GM12878 (cell line): ENCODE results near the gene GUCY2F. TPM values are rescaled to one million over a fixed set of nuclear protein-coding genes. Genes with fewer than 3 reads are reported as not detected.

Source experiments
- ATAC-seq: fragments of 200-7000 bp; cut with Tn5 transposase; 3 replicates; pipeline ENCODE4 v1.9.1; 2020; ENCODE audit warnings: mild to moderate bottlenecking, moderate library complexity
- BruUV-seq: library from RNA; stranded (reverse); fragments of 400-500 nt; replicated peaks from 2 replicates; lab custom pipeline; 2021; lab: Mats Ljungman, UMichigan
- CTCF ChIA-PET: fragments of 300-600 bp; sonication (Branson Sonifier 250); formaldehyde crosslinking; extraction: SDS; loops from one replicate; lab custom pipeline; 2021; ENCODE audit warnings: inconsistent platforms; lab: Yijun Ruan, JAX
- POLR2A ChIA-PET: fragments of 350-600 bp; formaldehyde crosslinking; extraction: SDS; loops from one replicate; lab custom pipeline; 2021; ENCODE audit warnings: inconsistent platforms; lab: Charles Lee
- RAD21 ChIA-PET: fragments of 300-600 bp; sonication (Branson Sonifier 250); formaldehyde crosslinking; loops from one replicate; lab custom pipeline; 2023; ENCODE audit warnings: antibody characterized with exemption; ENCODE audit not compliant: unreplicated experiment; lab: Charles Lee
- SMC1A ChIA-PET: fragments of 300-600 bp; sonication (Branson Sonifier 250); formaldehyde crosslinking; loops from one replicate; lab custom pipeline; 2023; ENCODE audit not compliant: unreplicated experiment, uncharacterized antibody; lab: Charles Lee
- DNase-seq: peaks from one replicate; pipeline ENCODE4 v3.0.0-alpha.2; 2011; ENCODE audit warnings: low read depth, low spot score
- FAIRE-seq: peaks from 3 replicates; lab custom pipeline; 2011; peaks lifted over from hg19 to GRCh38; lab: Jason Lieb, UNC
- H2AFZ ChIP-seq: 2 replicates; pipeline ENCODE4 v1.6.0; 2011; ENCODE audit warnings: low read depth, low read length, control low read depth; ENCODE audit not compliant: control insufficient read depth
- H3K27ac ChIP-seq: 2 replicates; pipeline ENCODE4 v1.5.1; 2011; ENCODE audit warnings: control low read depth; ENCODE audit not compliant: control insufficient read depth, insufficient read depth
- H3K27me3 ChIP-seq, 2 experiments: replicated peaks in 1 of 2; 2 replicates each; pipeline versions ENCODE4 v1.6.0 to v1.6.1; 2011; ENCODE audit warnings: low read length in 1 of 2; ENCODE audit not compliant: control insufficient read depth in 2 of 2, insufficient read depth in 2 of 2
- H3K36me3 ChIP-seq, 2 experiments: 2 replicates each; pipeline ENCODE4 v1.5.1; 2011; ENCODE audit warnings: low read length in 1 of 2; ENCODE audit not compliant: control insufficient read depth in 2 of 2, insufficient read depth in 2 of 2
- H3K4me1 ChIP-seq: 2 replicates; pipeline ENCODE4 v1.6.1; 2011; ENCODE audit warnings: mild to moderate bottlenecking, low read length, moderate library complexity, mixed read lengths; ENCODE audit not compliant: control insufficient read depth, insufficient read depth
- H3K4me2 ChIP-seq: 2 replicates; pipeline ENCODE4 v1.6.0; 2011; ENCODE audit warnings: control low read depth; ENCODE audit not compliant: control insufficient read depth, insufficient read depth
- H3K4me3 ChIP-seq: fragments of 200-600 bp; sonication (generic); 2 replicates; pipeline ENCODE4 v1.5.1; 2016
- H3K79me2 ChIP-seq: 2 replicates; pipeline ENCODE4 v1.6.0; 2011; ENCODE audit warnings: low read length; ENCODE audit not compliant: control insufficient read depth, insufficient read depth
- H3K9ac ChIP-seq: 2 replicates; pipeline ENCODE4 v1.8.0; 2011; ENCODE audit warnings: low read length, control low read depth, mixed read lengths; ENCODE audit not compliant: control insufficient read depth, insufficient read depth
- H3K9me3 ChIP-seq: replicated peaks from 3 replicates; pipeline ENCODE4 v1.5.1; 2011; ENCODE audit warnings: mild to moderate bottlenecking, low read length; ENCODE audit not compliant: control insufficient read depth, insufficient read depth
- H4K20me1 ChIP-seq: 2 replicates; pipeline ENCODE4 v1.6.0; 2011; ENCODE audit not compliant: control insufficient read depth, insufficient read depth
- CREB1 ChIP-seq: IDR thresholded peaks from 2 replicates; pipeline ENCODE4 v1.6.1; 2012; ENCODE audit warnings: low read depth, mild to moderate bottlenecking, inconsistent platforms
- HCFC1 ChIP-seq: fragments of 150-350 bp; IDR thresholded peaks from 2 replicates; pipeline ENCODE4 v1.6.1; 2014; ENCODE audit warnings: low read length
- HDAC2 ChIP-seq: fragments of 200-600 bp; sonication (generic); IDR thresholded peaks from 2 replicates; pipeline ENCODE4 v1.6.1; 2017
- MXI1 ChIP-seq: fragments of 150-350 bp; IDR thresholded peaks from 2 replicates; pipeline ENCODE4 v1.6.1; 2011; ENCODE audit warnings: low read depth, mild to moderate bottlenecking, inconsistent platforms, low read length, improper control_type of control experiment
- NFYA ChIP-seq: IDR thresholded peaks from 2 replicates; pipeline ENCODE4 v1.6.1; 2011; ENCODE audit warnings: low read depth, mild to moderate bottlenecking, low read length, improper control_type of control experiment, borderline replicate concordance
- POU2F2 ChIP-seq: IDR thresholded peaks from 3 replicates; pipeline ENCODE4 v1.6.1; 2011; ENCODE audit warnings: low read depth, mild to moderate bottlenecking, low read length, borderline replicate concordance
- SMARCA5 ChIP-seq: fragments of 450-650 bp; IDR thresholded peaks from 2 replicates; pipeline ENCODE4 v1.6.1; 2017; ENCODE audit warnings: mild to moderate bottlenecking
- SREBF1 ChIP-seq: IDR thresholded peaks from 2 replicates; pipeline ENCODE4 v1.6.1; 2012; ENCODE audit warnings: mild to moderate bottlenecking, low read length
- TBL1XR1 ChIP-seq: IDR thresholded peaks from 2 replicates; pipeline ENCODE4 v1.6.1; 2012; ENCODE audit warnings: low read depth, low read length, improper control_type of control experiment
- YBX1 ChIP-seq: fragments of 450-650 bp; IDR thresholded peaks from 2 replicates; pipeline ENCODE4 v1.6.1; 2016; ENCODE audit warnings: antibody characterized with exemption
- ZZZ3 ChIP-seq: IDR thresholded peaks from 2 replicates; pipeline ENCODE4 v1.6.1; 2011; ENCODE audit warnings: low read depth; ENCODE audit not compliant: control insufficient read depth, insufficient read length
- WGBS: methylation state at CpG from one replicate; pipeline ENCODE4 v1.1.6; 2016; ENCODE audit warnings: low lambda C conversion rate; ENCODE audit not compliant: insufficient replicate concordance, insufficient coverage; ENCODE audit errors: missing lambda C conversion rate; 5-methylcytosine and 5-hydroxymethylcytosine counted together
- in situ Hi-C: fragments of 300-500 bp; cut with MboI; formaldehyde crosslinking; loops from 9 replicates; pipeline ENCODE4 v1.14.3; 2018; ENCODE audit warnings: mixed read lengths
- intact Hi-C: fragments of 100-400 bp; cut with micrococcal nuclease; formaldehyde crosslinking; loops from one replicate; pipeline ENCODE4 v1.14.2; 2022; ENCODE audit not compliant: unreplicated experiment
- polyA plus RNA-seq, 11 experiments: library from polyadenylated mRNA; depleted of rRNA in 4 of 11; unstranded in 6 of 11; stranded (reverse) in 5 of 11; fragments of >200 nt; fragmentation: Nextera tagmentation in 4 of 11; fragmentation: Illumina TruSeq in 1 of 11; extraction: Ambion mirVana in 4 of 11; extraction: Trizol in 1 of 11; gene quantifications; 1 replicate in 1 of 11; 2 replicates in 10 of 11; pipeline versions ENCODE4 v1.2.1 to v1.2.3, GENCODE V29; 2011 to 2016; ENCODE audit warnings: inconsistent platforms in 2 of 11, missing spikeins in 2 of 11, low read depth in 1 of 11
- total RNA-seq, 4 experiments: library from RNA; depleted of rRNA in 3 of 4; stranded (reverse); fragments of >200 nt in 3 of 4; fragmentation: Illumina TruSeq in 1 of 4; extraction: Trizol in 1 of 4; gene quantifications; 2 replicates each; pipeline versions ENCODE4 v1.2.1 to v1.2.3, GENCODE V29; 2013 to 2021
- TF ChIP-seq, protein P1 (sequence below): IDR thresholded peaks from 2 replicates; pipeline ENCODE4 v1.6.1; 2012; ENCODE audit warnings: low read depth, low read length, improper control_type of control experiment
- TF ChIP-seq, protein P2 (sequence below): IDR thresholded peaks from 2 replicates; pipeline ENCODE4 v1.6.1; 2012; ENCODE audit warnings: mild to moderate bottlenecking, low read depth, low read length

GUCY2F gene
- total and polyA plus RNA-seq, 10 of the 15 experiments (the other 5 are each of a cell fraction or from before 2014, with no cell fraction given): not detected

DNA sequence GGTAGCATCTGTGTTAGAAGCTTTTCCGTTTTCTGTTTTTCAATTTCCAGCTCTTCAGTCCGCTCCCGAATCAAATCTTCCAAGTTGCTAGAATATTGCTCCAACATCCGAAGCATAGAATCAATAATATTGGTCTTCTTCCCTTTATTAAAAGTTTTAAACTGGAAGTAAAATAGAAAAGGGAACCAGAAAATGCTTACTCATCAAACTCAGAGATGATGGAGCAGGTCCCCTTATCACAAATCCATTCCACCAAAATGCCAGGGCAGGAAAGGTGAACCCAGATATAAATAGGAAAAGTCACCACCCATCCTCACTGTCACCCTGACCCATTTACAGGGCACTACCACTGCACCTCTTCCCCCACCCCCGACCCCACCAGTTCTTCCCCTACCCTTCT lies 89.0 kb downstream of the GUCY2F start (continued):
- TF ChIP-seq TBL1XR1: no peak
- TF ChIP-seq SREBF1: no peak
- TF ChIP-seq MXI1: no peak
- TF ChIP-seq, protein P1, sequence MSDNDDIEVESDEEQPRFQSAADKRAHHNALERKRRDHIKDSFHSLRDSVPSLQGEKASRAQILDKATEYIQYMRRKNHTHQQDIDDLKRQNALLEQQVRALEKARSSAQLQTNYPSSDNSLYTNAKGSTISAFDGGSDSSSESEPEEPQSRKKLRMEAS: no peak
- no peak for TF ChIP-seq HDAC2
- no peak for TF ChIP-seq HCFC1
- no peak for TF ChIP-seq NFYA
- TF ChIP-seq SMARCA5: no peak

DNA sequence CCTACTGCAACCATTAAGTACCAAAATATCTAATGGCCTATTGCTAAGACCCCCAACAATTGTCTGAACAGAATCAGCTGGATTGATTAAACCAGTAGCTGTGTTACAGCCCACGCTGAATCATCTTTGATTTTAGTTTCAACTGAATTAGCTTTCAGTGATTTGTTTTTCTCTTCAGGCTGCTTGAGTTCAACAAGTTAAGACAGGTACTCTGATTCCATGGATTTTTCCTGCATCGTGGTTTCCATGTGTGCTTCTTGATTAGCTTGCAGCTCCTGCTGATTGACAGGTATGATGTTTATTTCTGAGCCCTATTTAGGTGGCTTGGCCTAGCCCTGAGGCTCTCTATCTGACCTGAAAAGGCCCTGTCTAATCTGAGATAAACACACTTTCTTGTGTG lies 91.3 kb downstream of the GUCY2F start:
- WGBS: 7% methylated on average over 2 of the region's 2 CpGs
- Histone ChIP-seq H3K27ac (no peak overlapping the region), H3K4me2 (no peak overlapping the region), H3K4me3 (no peak overlapping the region), H3K4me1 (no peaks in the 10 kb centered on the region), H2AFZ (no peak overlapping the region), H4K20me1 (no peaks in the 10 kb centered on the region), H3K9ac (no peak overlapping the region), H3K27me3 (no peaks in the 10 kb centered on the region), H3K79me2 (no peaks in the 10 kb centered on the region), H3K9me3 (no peaks in the 10 kb centered on the region), H3K36me3 (no peaks in the 10 kb centered on the region)
- DNase-seq: no peak
- POLR2A ChIA-PET: no interaction called here
- SMC1A ChIA-PET: interaction anchor here (0.8 to 10.6 kb wide), 6 partner anchors 9 to 806 kb away, joined by 3 to 361 read pairs (median 3); no protein-coding TSS in a partner anchor
- RAD21 ChIA-PET: interaction anchor here (0.6 to 1.2 kb wide), 3 partner anchors 9 to 691 kb away, joined by 3 to 6 read pairs (median 4); no protein-coding TSS in a partner anchor
- ATAC-seq: no peak
- TF ChIP-seq POU2F2 (no peak), CREB1 (no peak), YBX1 (no peak), ZZZ3 (no peak)
- TF ChIP-seq, protein P2, sequence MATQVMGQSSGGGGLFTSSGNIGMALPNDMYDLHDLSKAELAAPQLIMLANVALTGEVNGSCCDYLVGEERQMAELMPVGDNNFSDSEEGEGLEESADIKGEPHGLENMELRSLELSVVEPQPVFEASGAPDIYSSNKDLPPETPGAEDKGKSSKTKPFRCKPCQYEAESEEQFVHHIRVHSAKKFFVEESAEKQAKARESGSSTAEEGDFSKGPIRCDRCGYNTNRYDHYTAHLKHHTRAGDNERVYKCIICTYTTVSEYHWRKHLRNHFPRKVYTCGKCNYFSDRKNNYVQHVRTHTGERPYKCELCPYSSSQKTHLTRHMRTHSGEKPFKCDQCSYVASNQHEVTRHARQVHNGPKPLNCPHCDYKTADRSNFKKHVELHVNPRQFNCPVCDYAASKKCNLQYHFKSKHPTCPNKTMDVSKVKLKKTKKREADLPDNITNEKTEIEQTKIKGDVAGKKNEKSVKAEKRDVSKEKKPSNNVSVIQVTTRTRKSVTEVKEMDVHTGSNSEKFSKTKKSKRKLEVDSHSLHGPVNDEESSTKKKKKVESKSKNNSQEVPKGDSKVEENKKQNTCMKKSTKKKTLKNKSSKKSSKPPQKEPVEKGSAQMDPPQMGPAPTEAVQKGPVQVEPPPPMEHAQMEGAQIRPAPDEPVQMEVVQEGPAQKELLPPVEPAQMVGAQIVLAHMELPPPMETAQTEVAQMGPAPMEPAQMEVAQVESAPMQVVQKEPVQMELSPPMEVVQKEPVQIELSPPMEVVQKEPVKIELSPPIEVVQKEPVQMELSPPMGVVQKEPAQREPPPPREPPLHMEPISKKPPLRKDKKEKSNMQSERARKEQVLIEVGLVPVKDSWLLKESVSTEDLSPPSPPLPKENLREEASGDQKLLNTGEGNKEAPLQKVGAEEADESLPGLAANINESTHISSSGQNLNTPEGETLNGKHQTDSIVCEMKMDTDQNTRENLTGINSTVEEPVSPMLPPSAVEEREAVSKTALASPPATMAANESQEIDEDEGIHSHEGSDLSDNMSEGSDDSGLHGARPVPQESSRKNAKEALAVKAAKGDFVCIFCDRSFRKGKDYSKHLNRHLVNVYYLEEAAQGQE: no peak
- intact Hi-C loops: no loop called here
- in situ Hi-C loops: no loop called here
- no peak for FAIRE-seq
- CTCF ChIA-PET: interaction anchor here (1.0 to 11.1 kb wide), 3 partner anchors 499 to 696 kb away, joined by 3 to 359 read pairs (median 3); no protein-coding TSS in a partner anchor
- no TSS peak for BruUV-seq
